Measurements from ENCODE around the gene IQGAP2.

DNA sequence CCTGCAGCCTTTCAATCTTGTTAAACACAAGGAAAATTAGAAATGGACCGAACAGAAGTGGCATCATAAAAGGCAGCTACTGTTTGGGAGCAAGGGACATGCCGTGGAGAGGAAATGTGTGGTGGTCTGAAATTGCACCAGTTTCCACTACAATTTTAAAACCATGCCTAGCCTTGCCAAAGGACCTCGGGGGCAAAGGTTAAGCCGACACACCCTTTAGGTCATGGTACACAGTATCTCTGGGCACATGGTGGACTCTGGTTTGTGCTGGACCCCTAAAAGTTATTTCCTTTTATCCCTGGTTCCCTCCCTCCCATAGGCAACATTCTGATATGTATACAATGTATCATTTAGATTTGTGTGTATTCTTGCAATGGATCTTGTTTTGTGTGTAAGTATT is 142.1 kb downstream of the IQGAP2 start:
- TF ChIP-seq NFRKB (IDR thresholded peaks at IDR 0.05) (no peak), FOXA1 (IDR thresholded peaks at IDR 0.05) (no peak), FOXM1 (IDR thresholded peaks at IDR 0.05; ENCODE audit: borderline replicate concordance) (no peak), SP1 (IDR thresholded peaks at IDR 0.05) (no peak), ZNF384 (IDR thresholded peaks at IDR 0.05) (no peak)
